ENCODE results near the gene NOS3. TPM values are rescaled to one million over a fixed set of nuclear protein-coding genes. Genes with fewer than 3 reads are reported as not detected.
A peak's percentile ranks its signal among the peaks of the same experiment; 100 is the strongest.
"Not testable (repeated sequence)": the region's sequence is repeated elsewhere in the genome, so short reads cannot be mapped to it uniquely, and the experiment has no call there.

The NOS3 gene
- total and polyA plus RNA-seq, 4 experiments from 2014 or later, result 4.0 to 14.9 (median 5.6) TPM

DNA sequence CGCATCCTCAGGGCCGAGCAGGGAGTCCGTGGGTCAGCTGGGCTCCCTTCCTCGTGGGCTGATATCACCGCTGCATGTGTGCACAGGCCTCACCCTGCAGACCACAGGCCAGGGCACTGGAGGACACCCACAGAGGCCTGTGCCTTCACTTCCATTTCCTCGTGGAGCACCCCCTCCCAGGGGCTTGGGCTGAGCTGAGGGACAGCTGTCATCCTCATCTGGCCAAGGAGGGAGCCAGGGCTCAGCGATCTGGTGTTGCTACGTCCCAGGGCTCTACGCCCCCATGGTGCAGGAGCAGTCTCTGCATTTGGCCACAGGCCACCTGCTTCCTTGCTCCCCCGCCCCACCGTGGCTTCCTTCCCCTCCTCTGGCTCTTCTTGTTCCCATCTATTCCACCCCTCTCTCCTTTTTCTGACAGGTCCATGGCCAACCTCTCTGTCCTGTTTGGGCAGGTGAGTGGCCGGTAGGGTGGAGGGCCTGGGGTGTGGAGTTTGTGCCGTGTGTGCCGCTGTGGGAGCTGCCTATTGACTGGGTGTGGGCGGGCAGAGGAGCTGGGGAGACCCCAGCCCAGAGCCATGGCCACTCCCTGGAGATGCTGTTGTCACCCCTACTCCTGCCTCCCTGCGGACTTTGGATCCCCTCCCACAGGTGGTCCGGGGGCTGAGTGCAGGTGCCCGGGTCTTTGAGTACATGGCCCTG lies 49.2 kb downstream of the NOS3 start:
- ChIA-PET POLR2A (ENCODE audit: partially characterized antibody) (interaction anchor here (1.4 kb wide), 1 partner anchor 22 kb away, joined by 3 read pairs; no protein-coding TSS in a partner anchor), CTCF (ENCODE audit: partially characterized antibody) (interaction anchor here (1.5 to 1.9 kb wide), 2 partner anchors 31 to 84 kb away, joined by 4 read pairs; no protein-coding TSS in a partner anchor)
- Histone ChIP-seq H3K9me3 (ENCODE audit: control insufficient read depth in 1 of 2, low read length in 2 of 2) (no peaks in the 10 kb centered on the region), H3K4me1 (ENCODE audit: insufficient read depth, low read length) (peaks cover 13% of the 10 kb centered on the region), H3K4me3 (ENCODE audit: low read length in 2 of 2) (no peak overlapping the region), H3K36me3 (ENCODE audit: insufficient read depth, low read length) (peaks cover 16% of the 10 kb centered on the region), H3K27ac (ENCODE audit: low read depth, low read length) (no peak overlapping the region), H3K27me3 (ENCODE audit: insufficient read depth, low read length) (no peaks in the 10 kb centered on the region)
- no peak overlapping the region for H3K4me3 Mint-ChIP-seq
- H3K27me3 Mint-ChIP-seq, result no peaks in the 10 kb centered on the region
- no peak for DNase-seq
- intact Hi-C loops (cut with micrococcal nuclease), result loop anchor here (5.0 kb wide), 1 partner anchor 728 kb away; no protein-coding TSS in a partner anchor
- H3K4me1 Mint-ChIP-seq, result peaks cover 0 to 13% (median 11%) of the 10 kb centered on the region in 4 donors
- no peak overlapping the region for H3K27ac Mint-ChIP-seq
- peaks cover 0 to 2% (median 0%) of the 10 kb centered on the region in 8 donors for H3K9me3 Mint-ChIP-seq
- H3K36me3 Mint-ChIP-seq, result peaks cover 9 to 25% of the 10 kb centered on the region in 2 donors

DNA sequence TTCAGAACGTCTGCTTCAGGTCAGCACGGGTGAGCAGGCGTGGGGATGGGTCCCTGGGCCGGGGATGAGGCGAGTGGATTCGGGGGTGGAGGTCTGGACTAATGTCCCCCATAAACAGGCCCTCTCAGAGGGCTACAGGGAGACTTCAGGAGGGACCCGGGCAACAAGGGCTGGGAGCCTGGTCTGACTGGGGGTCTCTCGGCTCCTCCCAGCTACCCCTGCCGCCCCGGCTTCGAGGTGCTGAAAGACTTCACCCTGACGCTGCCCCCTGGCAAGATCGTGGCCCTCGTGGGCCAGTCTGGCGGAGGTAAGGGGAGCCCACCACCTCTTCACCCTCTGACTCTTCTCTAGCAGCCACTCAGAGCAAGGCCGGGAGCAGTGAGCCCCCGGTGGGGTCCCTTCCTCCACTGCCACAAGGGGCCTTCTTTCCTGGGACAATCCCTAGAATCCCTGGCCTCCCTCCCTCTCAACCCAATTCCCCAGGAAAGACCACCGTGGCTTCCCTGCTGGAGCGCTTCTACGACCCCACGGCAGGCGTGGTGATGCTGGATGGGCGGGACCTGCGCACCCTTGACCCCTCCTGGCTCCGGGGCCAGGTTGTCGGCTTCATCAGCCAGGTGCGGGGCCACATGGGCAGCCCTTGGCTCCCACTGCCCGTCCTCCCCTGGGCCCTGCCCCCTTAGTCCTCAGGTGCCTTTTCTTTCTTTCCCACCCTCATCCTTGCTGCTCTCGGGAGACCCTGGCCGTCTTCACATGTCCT lies 50.0 kb downstream of the NOS3 start:
- no peak overlapping the region for H3K27ac ChIP-seq (ENCODE audit: low read depth, low read length)
- H3K4me3 ChIP-seq (ENCODE audit: low read length in 2 of 2), result no peak overlapping the region
- DNase-seq, result no peak
- CTCF ChIA-PET (ENCODE audit: partially characterized antibody), result no interaction called here
- peaks cover 13% of the 10 kb centered on the region for H3K4me1 ChIP-seq (ENCODE audit: insufficient read depth, low read length)
- POLR2A ChIA-PET (ENCODE audit: partially characterized antibody), result interaction anchor here (1.1 kb wide), 1 partner anchor 10 kb away, joined by 3 read pairs; no protein-coding TSS in a partner anchor
- intact Hi-C loops (cut with micrococcal nuclease), result loop anchor here (5.0 kb wide), 1 partner anchor 728 kb away; no protein-coding TSS in a partner anchor
- H3K4me3 Mint-ChIP-seq, result no peak overlapping the region
- H3K9me3 Mint-ChIP-seq, result peaks cover 0 to 2% (median 0%) of the 10 kb centered on the region in 8 donors
- H3K27me3 ChIP-seq (ENCODE audit: insufficient read depth, low read length), result no peaks in the 10 kb centered on the region
- peaks cover 9 to 25% of the 10 kb centered on the region in 2 donors for H3K36me3 Mint-ChIP-seq
- H3K9me3 ChIP-seq (ENCODE audit: control insufficient read depth in 1 of 2, low read length in 2 of 2), result no peaks in the 10 kb centered on the region
- peak overlapping the region in 2 of 7 donors; percentile 41 to 69 for H3K27ac Mint-ChIP-seq
- H3K4me1 Mint-ChIP-seq, result peaks cover 0 to 13% (median 11%) of the 10 kb centered on the region in 4 donors
- H3K36me3 ChIP-seq (ENCODE audit: insufficient read depth, low read length), result peaks cover 8% of the 10 kb centered on the region
- no peaks in the 10 kb centered on the region for H3K27me3 Mint-ChIP-seq

DNA sequence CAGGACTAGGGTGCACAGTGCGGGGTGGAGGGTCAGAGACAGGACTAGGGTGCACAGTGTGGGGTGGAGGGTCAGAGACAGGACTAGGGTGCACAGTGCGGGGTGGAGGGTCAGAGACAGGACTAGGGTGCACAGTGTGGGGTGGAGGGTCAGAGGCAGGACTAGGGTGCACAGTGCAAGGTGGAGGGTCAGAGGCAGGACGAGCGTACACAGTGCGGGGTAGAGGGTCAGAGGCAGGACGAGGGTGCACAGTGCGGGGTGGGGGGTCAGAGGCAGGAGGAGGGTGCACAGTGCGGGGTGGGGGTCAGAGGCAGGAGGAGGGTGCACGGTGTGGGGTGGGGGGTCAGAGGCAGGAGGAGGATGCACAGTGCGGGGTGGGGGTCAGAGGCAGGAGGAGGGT lies 52.6 kb downstream of the NOS3 start:
- CTCF ChIA-PET (ENCODE audit: partially characterized antibody), result not testable (repeated sequence)

DNA sequence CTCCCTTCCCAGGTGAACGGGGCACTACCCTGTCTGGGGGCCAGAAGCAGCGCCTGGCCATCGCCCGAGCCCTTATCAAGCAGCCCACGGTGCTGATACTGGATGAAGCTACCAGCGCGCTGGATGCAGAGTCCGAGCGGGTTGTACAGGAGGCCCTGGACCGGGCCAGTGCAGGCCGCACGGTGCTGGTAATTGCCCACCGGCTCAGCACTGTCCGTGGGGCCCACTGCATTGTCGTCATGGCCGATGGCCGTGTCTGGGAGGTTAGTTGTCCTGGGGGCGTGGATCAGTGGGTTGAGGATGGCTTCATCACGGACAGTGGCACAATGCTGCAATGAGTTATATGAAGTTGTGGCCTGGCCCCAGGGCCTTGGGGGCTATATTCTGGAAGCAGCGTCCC lies 53.1 kb downstream of the NOS3 start:
- peaks cover 0 to 17% (median 8%) of the 10 kb centered on the region in 4 donors for H3K4me1 Mint-ChIP-seq
- ChIA-PET POLR2A (ENCODE audit: partially characterized antibody) (no interaction called here), CTCF (ENCODE audit: partially characterized antibody) (interaction anchor here (1.4 kb wide), 1 partner anchor 80 kb away, joined by 3 read pairs; no protein-coding TSS in a partner anchor)

More for the DNA sequence above, 52.6 kb downstream of the NOS3 start:
- peaks cover 13% of the 10 kb centered on the region for H3K4me1 ChIP-seq (ENCODE audit: insufficient read depth, low read length)
- H3K9me3 Mint-ChIP-seq; H3K27me3 Mint-ChIP-seq; H3K36me3 ChIP-seq (ENCODE audit: insufficient read depth, low read length); H3K27me3 ChIP-seq (ENCODE audit: insufficient read depth, low read length); DNase-seq; H3K4me3 ChIP-seq (ENCODE audit: low read length in 2 of 2); H3K9me3 ChIP-seq (ENCODE audit: control insufficient read depth in 1 of 2, low read length in 2 of 2); H3K27ac ChIP-seq (ENCODE audit: low read depth, low read length); POLR2A ChIA-PET (ENCODE audit: partially characterized antibody); H3K4me3 Mint-ChIP-seq; H3K27ac Mint-ChIP-seq: not testable (repeated sequence)
- Mint-ChIP-seq H3K36me3 (peaks cover 4 to 19% of the 10 kb centered on the region in 2 donors), H3K4me1 (peaks cover 0 to 17% (median 8%) of the 10 kb centered on the region in 4 donors)
- intact Hi-C loops (cut with micrococcal nuclease), result loop anchor here (5.0 kb wide), 1 partner anchor 731 kb away; no protein-coding TSS in a partner anchor

DNA sequence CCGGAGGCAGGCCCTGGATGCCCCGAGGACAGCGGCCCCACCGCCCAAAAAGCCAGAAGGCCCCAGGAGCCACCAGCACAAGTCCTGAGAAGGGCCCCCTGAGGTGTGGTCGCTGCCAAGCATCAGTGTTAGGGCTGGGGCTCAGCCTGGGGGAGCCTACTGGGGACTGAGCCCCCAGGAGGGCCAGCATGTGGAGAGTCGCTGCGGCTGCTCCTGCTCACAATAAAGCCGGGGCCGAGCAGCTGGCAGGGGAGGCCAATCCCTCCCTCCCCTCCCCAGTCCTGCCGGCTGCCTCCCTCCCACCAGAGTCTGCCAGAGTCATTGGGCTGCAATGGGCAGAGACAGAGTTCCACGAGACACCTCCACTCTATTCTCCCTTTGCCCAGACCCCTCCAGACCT lies 54.4 kb downstream of the NOS3 start:
- no peak for DNase-seq
- H3K9me3 Mint-ChIP-seq, result no peaks in the 10 kb centered on the region
- no peaks in the 10 kb centered on the region for H3K36me3 ChIP-seq (ENCODE audit: insufficient read depth, low read length)
- no peak overlapping the region for H3K27ac ChIP-seq (ENCODE audit: low read depth, low read length)
- H3K27me3 Mint-ChIP-seq, result no peaks in the 10 kb centered on the region
- no peak overlapping the region for H3K4me3 Mint-ChIP-seq
- ChIA-PET POLR2A (ENCODE audit: partially characterized antibody) (no interaction called here), CTCF (ENCODE audit: partially characterized antibody) (interaction anchor here (1.4 kb wide), 1 partner anchor 79 kb away, joined by 3 read pairs; no protein-coding TSS in a partner anchor)
- H3K27ac Mint-ChIP-seq, result no peak overlapping the region
- peaks cover 4 to 17% of the 10 kb centered on the region in 2 donors for H3K36me3 Mint-ChIP-seq
- intact Hi-C loops (cut with micrococcal nuclease), result no loop called here
- peaks cover 0 to 4% (median 0%) of the 10 kb centered on the region in 4 donors for H3K4me1 Mint-ChIP-seq
- H3K9me3 ChIP-seq (ENCODE audit: control insufficient read depth in 1 of 2, low read length in 2 of 2), result no peaks in the 10 kb centered on the region
- no peaks in the 10 kb centered on the region for H3K4me1 ChIP-seq (ENCODE audit: insufficient read depth, low read length)
- no peaks in the 10 kb centered on the region for H3K27me3 ChIP-seq (ENCODE audit: insufficient read depth, low read length)
- H3K4me3 ChIP-seq (ENCODE audit: low read length in 2 of 2), result no peak overlapping the region

More for the DNA sequence above, 53.1 kb downstream of the NOS3 start:
- Histone ChIP-seq H3K4me1 (ENCODE audit: insufficient read depth, low read length) (peaks cover 8% of the 10 kb centered on the region), H3K9me3 (ENCODE audit: control insufficient read depth in 1 of 2, low read length in 2 of 2) (no peaks in the 10 kb centered on the region), H3K36me3 (ENCODE audit: insufficient read depth, low read length) (no peaks in the 10 kb centered on the region), H3K4me3 (ENCODE audit: low read length in 2 of 2) (no peak overlapping the region), H3K27ac (ENCODE audit: low read depth, low read length) (no peak overlapping the region), H3K27me3 (ENCODE audit: insufficient read depth, low read length) (no peaks in the 10 kb centered on the region)
- DNase-seq, result no peak
- H3K4me3 Mint-ChIP-seq, result no peak overlapping the region
- peaks cover 4 to 19% of the 10 kb centered on the region in 2 donors for H3K36me3 Mint-ChIP-seq
- intact Hi-C loops (cut with micrococcal nuclease), result loop anchor here (5.0 kb wide), 1 partner anchor 732 kb away; no protein-coding TSS in a partner anchor
- no peak overlapping the region for H3K27ac Mint-ChIP-seq
- no peaks in the 10 kb centered on the region for H3K27me3 Mint-ChIP-seq
- H3K9me3 Mint-ChIP-seq, result peaks cover 0 to 2% (median 0%) of the 10 kb centered on the region in 8 donors

DNA sequence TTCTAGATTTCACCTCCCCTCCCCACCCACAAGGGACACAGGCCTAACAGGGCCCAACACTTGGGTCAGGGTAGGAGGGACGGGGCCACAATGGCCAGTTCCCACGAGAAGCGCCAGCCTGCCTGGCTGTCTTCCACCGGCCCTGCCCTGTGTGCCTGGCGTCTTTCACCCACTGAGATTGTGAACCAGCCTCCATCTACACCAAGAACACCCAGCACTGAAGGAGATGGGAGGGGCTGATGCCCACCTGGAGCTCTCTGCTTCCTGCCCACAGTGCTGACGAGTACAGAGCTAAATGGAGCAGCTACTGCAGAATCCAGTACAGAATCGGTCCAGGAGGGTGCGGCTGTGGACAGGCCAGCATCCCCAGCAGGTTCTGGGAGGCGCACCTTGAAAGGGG lies 55.1 kb downstream of the NOS3 start:
- H3K36me3 ChIP-seq (ENCODE audit: insufficient read depth, low read length), result no peaks in the 10 kb centered on the region
- H3K27me3 Mint-ChIP-seq, result no peaks in the 10 kb centered on the region
- H3K9me3 Mint-ChIP-seq, result no peaks in the 10 kb centered on the region
- H3K4me1 Mint-ChIP-seq, result peaks cover 0 to 4% (median 0%) of the 10 kb centered on the region in 4 donors
- H3K27me3 ChIP-seq (ENCODE audit: insufficient read depth, low read length), result no peaks in the 10 kb centered on the region
- H3K4me3 ChIP-seq (ENCODE audit: low read length in 2 of 2), result no peak overlapping the region
- H3K4me1 ChIP-seq (ENCODE audit: insufficient read depth, low read length), result peaks cover 2% of the 10 kb centered on the region
- no peaks in the 10 kb centered on the region for H3K9me3 ChIP-seq (ENCODE audit: control insufficient read depth in 1 of 2, low read length in 2 of 2)
- intact Hi-C loops (cut with micrococcal nuclease), result no loop called here
- no peak for DNase-seq
- peaks cover 4 to 17% of the 10 kb centered on the region in 2 donors for H3K36me3 Mint-ChIP-seq
- ChIA-PET POLR2A (ENCODE audit: partially characterized antibody) (interaction anchor here (0.6 kb wide), 1 partner anchor 11 kb away, joined by 3 read pairs; no protein-coding TSS in a partner anchor), CTCF (ENCODE audit: partially characterized antibody) (no interaction called here)
- H3K4me3 Mint-ChIP-seq, result no peak overlapping the region
- peak overlapping the region in 1 of 7 donors; percentile 84 for H3K27ac Mint-ChIP-seq
- no peak overlapping the region for H3K27ac ChIP-seq (ENCODE audit: low read depth, low read length)

Measured in CD4-positive, alpha-beta memory T cell (primary cell).